ENCODE measurements around the gene SCARF2.
A peak's percentile ranks its signal among the peaks of the same experiment; 100 is the strongest.

The SCARF2 gene

DNA sequence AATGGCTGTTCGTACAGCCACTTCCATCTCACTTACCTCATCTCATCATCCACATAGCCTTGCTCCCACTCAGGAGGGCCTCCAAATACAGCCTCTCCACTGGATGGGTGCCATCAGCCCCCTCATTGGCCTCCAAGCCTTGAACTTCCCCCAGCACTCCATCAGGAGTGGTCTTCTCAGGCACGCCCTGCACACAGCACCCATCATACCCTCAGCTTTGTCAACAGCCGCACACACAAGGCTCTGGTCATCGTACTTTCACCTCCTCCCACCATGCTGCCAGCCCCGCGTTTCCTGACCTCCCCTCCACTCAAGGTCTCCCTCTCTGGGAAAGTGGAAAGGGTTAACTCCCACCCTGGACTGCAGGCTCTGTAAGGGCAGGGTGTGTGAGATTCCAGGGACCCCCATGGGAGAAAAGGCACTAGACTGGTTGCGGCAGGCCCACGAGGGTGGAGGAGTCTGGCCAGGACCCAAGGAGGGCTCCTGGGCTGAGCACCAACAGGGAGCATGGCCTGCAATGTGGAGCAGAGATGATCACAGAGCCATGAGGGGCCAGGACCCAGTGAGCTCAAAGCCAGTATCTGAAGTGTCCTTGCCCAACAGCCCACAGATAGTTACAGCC, 21.0 kb upstream of the SCARF2 start:
- no peaks in the 10 kb centered on the region for H3K79me2 ChIP-seq (ENCODE audit: low read length)
- no peaks in the 10 kb centered on the region for H3K27me3 ChIP-seq (ENCODE audit: low read depth, low read length)
- no peak for TF ChIP-seq EZH2phosphoT487 (IDR thresholded peaks at IDR 0.05; ENCODE audit: low read depth)
- TF ChIP-seq, protein P1, sequence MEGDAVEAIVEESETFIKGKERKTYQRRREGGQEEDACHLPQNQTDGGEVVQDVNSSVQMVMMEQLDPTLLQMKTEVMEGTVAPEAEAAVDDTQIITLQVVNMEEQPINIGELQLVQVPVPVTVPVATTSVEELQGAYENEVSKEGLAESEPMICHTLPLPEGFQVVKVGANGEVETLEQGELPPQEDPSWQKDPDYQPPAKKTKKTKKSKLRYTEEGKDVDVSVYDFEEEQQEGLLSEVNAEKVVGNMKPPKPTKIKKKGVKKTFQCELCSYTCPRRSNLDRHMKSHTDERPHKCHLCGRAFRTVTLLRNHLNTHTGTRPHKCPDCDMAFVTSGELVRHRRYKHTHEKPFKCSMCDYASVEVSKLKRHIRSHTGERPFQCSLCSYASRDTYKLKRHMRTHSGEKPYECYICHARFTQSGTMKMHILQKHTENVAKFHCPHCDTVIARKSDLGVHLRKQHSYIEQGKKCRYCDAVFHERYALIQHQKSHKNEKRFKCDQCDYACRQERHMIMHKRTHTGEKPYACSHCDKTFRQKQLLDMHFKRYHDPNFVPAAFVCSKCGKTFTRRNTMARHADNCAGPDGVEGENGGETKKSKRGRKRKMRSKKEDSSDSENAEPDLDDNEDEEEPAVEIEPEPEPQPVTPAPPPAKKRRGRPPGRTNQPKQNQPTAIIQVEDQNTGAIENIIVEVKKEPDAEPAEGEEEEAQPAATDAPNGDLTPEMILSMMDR (IDR thresholded peaks at IDR 0.05; ENCODE audit: low read depth, low read length): no peak
- H3K9ac ChIP-seq (ENCODE audit: low read length): no peak overlapping the region
- H3K27ac ChIP-seq (ENCODE audit: low read length): no peak overlapping the region
- H3K36me3 ChIP-seq (replicated peaks; ENCODE audit: low read depth, low read length): peaks cover 12% of the 10 kb centered on the region
- H2AFZ ChIP-seq (ENCODE audit: low read depth, low read length): no peak overlapping the region
- no peak overlapping the region for H3K4me3 ChIP-seq (ENCODE audit: low read length)
- H4K20me1 ChIP-seq (ENCODE audit: insufficient read depth, low read length): peaks cover 9% of the 10 kb centered on the region; the same call in 1 of the 2 replicates
- peaks cover 19% of the 10 kb centered on the region for H3K4me1 ChIP-seq (ENCODE audit: low read length)
- H3K9me3 ChIP-seq (ENCODE audit: insufficient read depth, low read length): no peaks in the 10 kb centered on the region
- H3K4me2 ChIP-seq (ENCODE audit: low read length): no peak overlapping the region

DNA sequence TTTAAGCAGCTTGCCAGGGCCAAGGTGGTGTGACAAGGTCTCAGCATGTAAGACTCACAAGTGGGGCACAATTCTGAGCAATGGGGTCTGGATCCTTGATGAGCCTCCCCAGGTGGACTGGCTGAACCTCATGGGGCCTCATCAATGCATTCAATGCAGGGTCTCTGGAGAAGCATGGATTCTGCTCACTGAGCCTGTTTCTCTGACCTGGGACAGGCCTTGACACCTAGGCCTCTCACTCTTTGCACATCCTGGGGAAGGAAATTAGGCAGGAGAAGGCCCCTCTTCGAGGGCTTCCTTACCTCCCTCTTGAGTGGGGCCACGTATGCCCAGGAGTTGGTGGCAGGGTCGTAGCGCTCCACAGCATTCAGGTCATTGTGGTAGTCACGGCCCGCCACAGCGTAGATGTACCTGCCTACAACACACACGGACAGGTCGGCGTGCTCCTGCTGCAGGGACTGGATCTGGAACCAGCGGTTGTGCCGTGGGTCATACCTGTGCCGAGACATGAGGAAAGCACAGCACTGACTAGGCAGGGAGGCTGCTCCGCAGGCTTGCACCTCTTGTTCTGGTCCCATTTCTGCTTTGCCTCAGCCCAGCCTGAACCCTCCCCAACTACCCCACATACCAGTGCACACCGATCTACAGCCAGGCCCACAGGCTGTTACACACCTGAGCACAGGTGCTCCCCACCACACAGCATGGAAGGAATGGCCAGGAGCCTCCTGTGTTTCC, 20.0 kb upstream of the SCARF2 start:
- Histone ChIP-seq H3K36me3 (replicated peaks; ENCODE audit: low read depth, low read length) (peaks cover 12% of the 10 kb centered on the region), H3K9ac (ENCODE audit: low read length) (no peak overlapping the region), H3K4me1 (ENCODE audit: low read length) (peaks cover 9% of the 10 kb centered on the region), H3K4me2 (ENCODE audit: low read length) (no peak overlapping the region), H3K27ac (ENCODE audit: low read length) (no peak overlapping the region), H4K20me1 (ENCODE audit: insufficient read depth, low read length) (0 out of 2 replicates have a peak, but pooled peaks cover 3% of the 10 kb centered on the region), H3K79me2 (ENCODE audit: low read length) (no peaks in the 10 kb centered on the region), H2AFZ (ENCODE audit: low read depth, low read length) (no peak overlapping the region), H3K4me3 (ENCODE audit: low read length) (no peak overlapping the region), H3K27me3 (ENCODE audit: low read depth, low read length) (no peaks in the 10 kb centered on the region), H3K9me3 (ENCODE audit: insufficient read depth, low read length) (no peaks in the 10 kb centered on the region)
- TF ChIP-seq, protein P1 (IDR thresholded peaks at IDR 0.05; ENCODE audit: low read depth, low read length): no peak
- TF ChIP-seq EZH2phosphoT487 (IDR thresholded peaks at IDR 0.05; ENCODE audit: low read depth): no peak

DNA sequence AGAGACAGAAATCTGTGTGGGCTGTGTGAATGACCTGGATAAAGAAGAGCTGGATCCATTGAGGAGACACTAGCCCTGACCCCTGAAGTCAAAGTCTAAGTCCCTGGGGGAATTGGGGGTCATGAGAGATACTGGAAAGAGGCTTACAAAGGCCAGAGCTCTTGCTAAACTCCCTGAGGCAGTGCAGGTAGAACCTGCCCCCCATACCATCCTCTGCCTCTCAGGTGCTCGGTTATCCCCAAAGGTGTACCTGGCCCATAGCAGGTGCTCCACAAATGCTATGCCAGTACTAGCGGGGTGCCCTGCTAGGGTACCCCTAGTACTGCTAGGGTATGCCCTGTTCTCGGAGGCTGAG, 19.1 kb upstream of the SCARF2 start:
- Histone ChIP-seq H3K9me3 (ENCODE audit: insufficient read depth, low read length) (no peaks in the 10 kb centered on the region), H2AFZ (ENCODE audit: low read depth, low read length) (no peak overlapping the region), H3K4me2 (ENCODE audit: low read length) (no peak overlapping the region), H3K4me3 (ENCODE audit: low read length) (no peak overlapping the region), H3K27ac (ENCODE audit: low read length) (no peak overlapping the region), H3K27me3 (ENCODE audit: low read depth, low read length) (no peaks in the 10 kb centered on the region), H3K9ac (ENCODE audit: low read length) (no peak overlapping the region), H3K36me3 (replicated peaks; ENCODE audit: low read depth, low read length) (peaks cover 12% of the 10 kb centered on the region), H3K4me1 (ENCODE audit: low read length) (peaks cover 7% of the 10 kb centered on the region), H4K20me1 (ENCODE audit: insufficient read depth, low read length) (0 out of 2 replicates have a peak, but pooled peaks cover 3% of the 10 kb centered on the region), H3K79me2 (ENCODE audit: low read length) (no peaks in the 10 kb centered on the region)
- TF ChIP-seq EZH2phosphoT487 (IDR thresholded peaks at IDR 0.05; ENCODE audit: low read depth): no peak
- TF ChIP-seq, protein P1 (IDR thresholded peaks at IDR 0.05; ENCODE audit: low read depth, low read length): no peak

DNA sequence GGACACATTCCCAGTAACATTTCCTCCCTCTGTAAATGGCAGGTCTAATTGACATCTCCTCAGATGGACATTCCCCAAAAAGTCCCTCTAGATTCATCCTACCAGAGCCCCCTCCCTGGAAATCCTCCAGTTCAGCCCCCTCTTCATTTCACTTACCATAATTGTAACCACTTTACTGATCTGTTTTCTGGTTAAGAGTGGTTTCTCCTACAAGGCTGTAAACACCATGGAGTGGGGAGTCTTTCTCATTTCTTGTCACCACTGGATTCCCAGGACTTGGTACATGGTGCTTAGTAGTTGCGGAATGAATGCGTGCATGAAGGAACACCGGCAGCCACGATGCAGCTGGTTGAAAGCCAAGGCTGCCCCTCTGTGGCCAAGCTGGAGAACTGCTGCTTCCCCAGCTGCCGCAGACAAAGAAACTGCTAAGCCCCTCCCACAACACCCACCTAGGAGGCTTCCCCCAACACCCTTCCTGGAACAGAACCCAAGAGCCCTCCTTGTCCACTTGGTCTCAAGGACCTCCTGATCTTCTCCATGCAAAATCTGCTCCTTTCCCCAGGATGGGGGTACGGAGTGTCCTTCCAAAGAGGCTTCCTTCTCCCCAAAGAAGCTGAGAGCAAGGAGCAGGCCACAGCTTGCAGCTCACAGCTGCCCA, 18.6 kb upstream of the SCARF2 start:
- Histone ChIP-seq H3K4me2 (ENCODE audit: low read length) (peak overlapping the region; percentile 12; the same call in 1 of the 2 replicates), H2AFZ (ENCODE audit: low read depth, low read length) (no peak overlapping the region), H3K27me3 (ENCODE audit: low read depth, low read length) (no peaks in the 10 kb centered on the region), H3K9me3 (ENCODE audit: insufficient read depth, low read length) (no peaks in the 10 kb centered on the region), H3K4me3 (ENCODE audit: low read length) (no peak overlapping the region), H3K79me2 (ENCODE audit: low read length) (no peaks in the 10 kb centered on the region), H4K20me1 (ENCODE audit: insufficient read depth, low read length) (0 out of 2 replicates have a peak, but pooled peaks cover 3% of the 10 kb centered on the region), H3K27ac (ENCODE audit: low read length) (no peak overlapping the region), H3K36me3 (replicated peaks; ENCODE audit: low read depth, low read length) (peaks cover 12% of the 10 kb centered on the region), H3K9ac (ENCODE audit: low read length) (no peak overlapping the region), H3K4me1 (ENCODE audit: low read length) (peaks cover 7% of the 10 kb centered on the region)
- TF ChIP-seq, protein P1 (IDR thresholded peaks at IDR 0.05; ENCODE audit: low read depth, low read length): peak; percentile 92
- no peak for TF ChIP-seq EZH2phosphoT487 (IDR thresholded peaks at IDR 0.05; ENCODE audit: low read depth)

Data from OCI-LY3 (cell line).